22Rv1 (cell line): ENCODE measurements around the gene NCOA1.

Source experiments
- CTCF ChIP-seq: fragments of 450-650 bp; IDR thresholded peaks from 2 replicates; pipeline ENCODE4 v1.5.1; 2017; ENCODE audit warnings: mild to moderate bottlenecking
- ZFX ChIP-seq: fragments of 450-650 bp; IDR thresholded peaks from 2 replicates; pipeline ENCODE4 v1.6.1; 2017; ENCODE audit warnings: antibody characterized with exemption, borderline replicate concordance

- TF ChIP-seq CTCF = no peak
- TF ChIP-seq ZFX = no peak
Measured at GRCh38 chr2:24739354-24740025, 248.4 kb downstream of the NCOA1 start.
